HG03469 (cell line): Measurements from ENCODE around the gene RTL1.

Source experiments
- ATAC-seq: cut with Tn5 transposase; IDR thresholded peaks from one replicate; pipeline ENCODE4 v1.9.1; 2021; ENCODE audit warnings: mild to moderate bottlenecking, moderate library complexity, moderate number of reproducible peaks; ENCODE audit not compliant: unreplicated experiment

Gene RTL1

DNA sequence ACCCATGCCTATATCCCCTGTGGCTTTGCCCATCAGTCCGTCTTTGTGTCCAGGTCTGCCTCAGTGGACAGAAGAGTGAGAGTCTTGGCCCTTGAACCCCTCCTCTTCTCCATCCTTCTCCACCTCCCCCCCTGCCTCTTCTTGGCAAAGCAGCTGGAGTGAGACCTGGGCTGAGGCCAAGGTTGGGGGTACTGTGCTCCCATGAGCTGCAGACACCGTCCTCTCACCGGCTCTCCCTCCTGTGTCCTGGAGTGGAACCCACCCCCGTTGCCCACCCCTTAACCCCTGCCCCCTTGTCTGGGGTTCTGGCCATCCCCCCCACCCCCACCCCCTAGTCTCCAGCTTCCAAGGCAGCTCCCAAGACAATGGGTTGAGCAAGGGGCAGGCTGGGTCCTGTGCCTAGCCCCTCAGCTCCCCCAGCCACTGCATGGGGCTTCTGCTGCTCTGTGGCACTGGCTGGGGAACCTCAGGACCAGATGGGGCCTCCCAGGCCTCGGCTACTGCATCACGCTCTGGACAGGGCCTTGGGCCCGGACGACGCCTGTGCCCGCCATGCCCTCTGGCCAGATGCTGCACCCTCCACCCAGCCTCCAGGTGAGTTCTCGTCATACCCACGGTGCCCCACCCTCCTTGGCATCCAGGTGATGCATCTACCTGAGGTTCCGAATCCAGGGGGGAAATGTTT, 35.7 kb downstream of the RTL1 start:
- no peak for ATAC-seq

DNA sequence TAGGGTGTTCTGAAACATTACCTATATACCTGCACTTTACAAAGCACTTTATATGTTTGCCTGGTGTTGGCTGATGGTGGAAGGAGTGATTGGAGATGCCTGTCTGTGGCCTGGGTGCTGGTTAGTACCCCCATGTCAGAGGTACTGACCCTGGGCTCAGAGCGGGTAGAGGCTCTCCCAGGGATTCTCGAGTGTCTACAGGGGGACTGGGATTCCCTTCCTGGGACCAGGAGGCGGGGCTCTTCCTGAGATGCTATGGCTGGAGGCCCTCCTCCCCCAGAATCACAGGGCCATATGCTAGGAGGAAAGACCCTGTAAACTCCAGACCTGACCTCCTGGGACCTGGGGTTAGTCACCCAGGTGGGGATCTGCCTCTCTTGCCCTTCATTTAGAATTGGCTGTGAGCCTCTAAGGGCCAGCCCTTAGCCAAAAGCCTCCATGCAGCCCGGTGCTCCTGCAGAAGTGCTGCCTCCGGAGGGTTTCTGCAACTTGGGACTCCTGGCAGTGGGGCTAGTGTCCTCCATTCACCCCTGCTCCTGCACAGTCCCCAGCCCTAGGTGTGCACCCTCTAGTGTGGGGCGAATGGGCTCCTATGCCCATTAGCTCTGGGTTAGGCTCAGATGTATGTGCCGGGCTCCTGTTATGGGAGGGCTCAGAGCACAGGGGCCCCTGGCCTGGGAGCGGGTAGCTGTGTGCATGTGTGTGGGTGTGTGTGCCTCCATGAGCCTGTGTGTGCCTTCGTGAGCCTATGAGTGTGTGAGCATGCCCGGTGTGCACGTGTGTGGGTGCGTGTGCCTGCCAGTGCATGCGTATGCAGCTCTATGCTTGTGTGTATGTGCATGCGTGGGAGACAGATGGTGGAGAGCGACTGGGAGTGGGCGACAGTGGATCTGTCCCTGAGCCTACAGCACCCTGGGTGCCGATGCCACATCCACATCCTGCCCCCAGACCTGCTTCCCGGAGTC, 36.6 kb downstream of the RTL1 start:
- ATAC-seq = no peak

DNA sequence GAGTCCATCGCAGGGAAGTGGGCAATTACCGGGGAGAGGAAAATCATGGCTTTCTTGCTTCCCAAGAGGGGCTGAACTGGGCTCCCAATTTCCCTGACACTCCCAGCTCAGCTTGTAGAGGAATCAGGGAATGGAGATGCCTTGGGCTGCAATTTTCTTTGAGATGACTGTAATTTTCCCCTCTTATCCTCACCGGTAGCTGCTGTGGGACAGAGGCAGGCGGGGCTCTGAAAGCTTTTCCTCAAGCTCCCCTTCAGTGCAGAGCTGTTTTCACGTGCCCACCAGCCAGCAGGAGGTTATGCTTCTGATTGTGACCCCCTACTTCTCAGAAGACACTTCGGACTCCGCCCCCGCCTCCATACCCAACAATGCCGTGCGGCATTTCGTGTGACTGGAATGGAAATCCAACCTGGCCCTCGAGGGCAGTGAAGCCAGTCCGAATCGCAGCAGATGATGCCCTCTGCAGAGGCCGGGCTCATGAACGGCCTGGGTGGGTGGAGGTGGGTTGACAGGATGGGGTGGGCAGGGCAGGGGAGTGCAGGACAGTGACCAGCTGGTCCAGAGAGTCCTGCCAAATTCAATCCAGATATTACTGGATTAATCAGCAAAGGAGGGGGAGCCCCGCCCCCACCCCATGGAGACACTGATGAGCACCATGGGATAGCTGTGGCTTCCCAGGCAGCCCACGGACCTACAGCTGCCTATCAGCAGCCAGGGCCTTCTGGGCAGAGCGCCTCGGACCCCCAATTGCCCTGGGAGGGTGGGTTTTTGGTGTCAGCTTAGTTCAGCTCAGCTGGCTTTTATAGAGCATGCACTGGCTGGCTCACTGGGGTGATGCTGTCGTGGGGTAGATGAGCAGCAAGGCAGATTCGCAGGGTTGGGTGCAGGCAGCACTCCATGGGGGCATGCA, 37.6 kb downstream of the RTL1 start:
- no peak for ATAC-seq

DNA sequence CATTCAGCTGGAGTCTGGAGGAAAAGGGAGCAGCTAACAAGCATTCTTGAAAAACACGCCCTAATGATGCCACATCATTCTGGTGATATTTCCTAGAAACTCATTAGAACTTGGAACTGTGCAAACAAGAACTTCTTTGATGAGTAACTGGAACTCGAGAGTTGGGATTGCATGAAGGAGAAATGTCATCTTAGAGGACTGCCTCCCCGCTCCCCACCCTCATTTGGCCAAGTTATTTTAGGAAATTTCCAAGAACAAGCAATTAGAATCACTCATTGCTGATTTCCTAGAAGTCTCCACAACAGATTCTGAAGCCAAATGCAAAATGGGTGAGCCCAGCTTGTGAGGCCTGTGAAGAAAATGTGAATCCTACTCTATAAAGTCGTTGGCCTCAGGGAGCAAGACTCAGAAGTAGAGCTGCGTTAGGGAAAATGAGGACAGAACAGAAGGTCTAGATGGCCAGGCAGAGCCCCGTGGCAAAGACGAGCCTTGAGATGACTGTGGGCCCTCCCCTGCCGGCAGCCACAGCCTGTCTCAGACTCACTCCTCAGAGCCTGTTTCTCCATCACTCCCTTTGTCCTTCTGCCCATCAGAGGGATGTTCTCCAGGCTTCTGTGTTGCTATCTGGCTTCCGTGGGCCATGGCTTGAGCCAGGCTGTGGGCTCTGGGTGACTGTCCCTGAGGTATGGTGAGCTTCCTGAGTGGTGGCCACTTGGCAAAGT, 38.4 kb downstream of the RTL1 start:
- no peak for ATAC-seq

DNA sequence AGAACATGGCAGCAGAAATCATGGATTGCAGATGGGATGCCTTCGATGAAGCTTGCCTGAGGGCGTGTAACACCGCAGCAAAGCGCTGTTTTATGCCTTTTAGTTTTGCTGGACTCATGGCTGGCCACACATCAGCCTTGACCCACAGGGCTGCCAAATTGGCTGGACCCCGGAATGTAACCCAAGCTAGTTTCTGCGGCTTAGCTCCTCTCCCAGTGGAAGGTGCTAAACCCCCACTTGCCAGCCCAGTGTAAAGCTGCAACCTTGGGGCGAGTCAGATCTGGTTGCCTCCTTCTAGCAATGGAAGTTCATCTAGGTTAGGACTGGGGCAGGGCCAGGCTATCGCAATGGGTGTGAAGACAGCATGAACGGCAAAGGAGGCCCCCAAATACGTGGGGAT, 39.3 kb downstream of the RTL1 start:
- no peak for ATAC-seq

DNA sequence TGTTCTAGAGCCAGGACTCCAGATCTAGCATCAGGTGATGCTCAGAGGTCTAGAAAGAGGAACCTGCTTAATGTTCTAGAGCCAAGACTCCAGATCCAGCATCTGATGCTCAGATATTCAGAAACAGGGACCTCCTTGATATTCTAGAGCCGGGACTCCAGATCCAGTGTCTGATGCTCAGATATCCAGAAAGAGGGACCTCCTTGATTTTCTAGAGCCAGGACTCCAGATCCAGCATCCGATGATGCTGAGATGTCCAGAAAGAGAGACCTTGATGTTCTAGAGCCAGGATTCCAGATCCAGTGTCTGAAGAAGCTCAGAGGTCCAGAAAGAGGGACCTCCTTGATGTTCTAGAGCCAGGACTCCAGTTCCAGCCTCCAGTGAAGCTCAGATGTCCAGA, 40.7 kb downstream of the RTL1 start:
- no peak for ATAC-seq

DNA sequence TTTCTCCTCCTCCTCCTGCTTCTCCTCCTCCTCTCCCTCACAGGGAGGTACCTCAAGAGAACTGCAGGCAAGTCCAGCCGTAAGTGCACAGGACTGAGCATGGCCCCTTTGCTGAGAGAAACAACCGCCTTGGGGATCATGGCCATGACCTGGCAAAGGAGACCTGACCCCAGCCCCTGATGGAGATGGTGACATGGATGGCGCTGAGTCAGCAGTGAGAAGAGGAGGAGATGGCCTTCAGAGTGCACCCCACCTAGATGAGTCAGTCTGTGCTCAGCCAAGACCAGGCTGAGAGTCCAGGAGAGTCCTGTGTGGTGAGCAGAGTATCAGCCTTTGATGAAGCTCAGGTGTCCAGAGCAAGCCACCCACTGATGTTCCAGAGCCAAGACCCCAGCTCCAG, 41.2 kb downstream of the RTL1 start:
- no peak for ATAC-seq

DNA sequence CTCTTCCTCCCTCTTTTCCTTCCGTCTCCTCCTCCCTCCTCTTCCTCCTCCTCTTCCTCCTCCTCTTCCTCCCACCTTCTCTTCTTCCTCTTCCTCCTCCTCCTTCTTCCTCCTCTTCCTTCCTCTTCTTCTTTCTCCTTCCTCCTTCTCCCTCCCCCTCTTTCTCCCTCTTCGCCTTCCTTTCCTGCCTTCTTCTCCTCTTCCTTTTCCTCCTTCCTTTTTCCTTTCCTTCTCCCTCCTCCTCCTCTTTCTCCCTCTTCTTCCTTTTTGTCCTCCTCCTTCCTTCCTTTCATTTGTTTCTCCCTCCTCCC, 41.6 kb downstream of the RTL1 start:
- no peak for ATAC-seq

DNA sequence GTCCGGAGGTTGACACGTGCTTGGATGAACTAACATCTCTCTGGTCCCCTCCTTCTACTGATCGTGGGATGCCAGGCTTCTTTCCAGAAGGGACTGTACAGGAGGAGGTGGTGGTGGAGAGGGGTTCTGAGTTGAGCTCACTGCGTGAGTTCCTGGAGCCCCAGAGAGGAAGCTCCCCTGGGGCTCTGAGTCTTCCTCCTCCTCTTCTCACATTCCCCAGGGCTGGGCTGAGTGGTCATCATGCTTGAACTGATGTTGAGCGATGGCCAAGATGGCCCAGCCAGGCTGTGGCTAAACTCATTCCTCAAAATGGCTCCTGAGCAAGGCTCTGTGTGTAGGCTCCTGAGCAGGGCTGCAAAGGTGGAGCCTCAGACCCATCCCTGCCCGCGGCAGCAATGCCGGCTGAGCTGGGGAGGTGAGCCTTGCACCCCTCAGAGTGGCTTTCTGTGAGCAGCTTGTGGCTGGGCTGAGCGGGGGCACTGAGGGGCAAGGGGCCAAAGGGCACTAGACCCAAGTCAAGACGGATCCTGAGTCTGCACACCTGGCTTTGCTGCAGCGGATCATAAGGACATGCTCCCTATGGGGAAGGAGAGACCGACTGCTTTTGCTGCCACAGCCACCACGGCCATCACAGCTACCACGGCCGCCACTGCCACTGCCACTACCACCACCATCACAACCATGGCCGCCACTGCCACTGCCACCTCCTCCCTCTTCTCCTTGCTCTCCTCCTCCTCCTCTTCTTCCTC, 42.2 kb downstream of the RTL1 start:
- ATAC-seq = no peak

DNA sequence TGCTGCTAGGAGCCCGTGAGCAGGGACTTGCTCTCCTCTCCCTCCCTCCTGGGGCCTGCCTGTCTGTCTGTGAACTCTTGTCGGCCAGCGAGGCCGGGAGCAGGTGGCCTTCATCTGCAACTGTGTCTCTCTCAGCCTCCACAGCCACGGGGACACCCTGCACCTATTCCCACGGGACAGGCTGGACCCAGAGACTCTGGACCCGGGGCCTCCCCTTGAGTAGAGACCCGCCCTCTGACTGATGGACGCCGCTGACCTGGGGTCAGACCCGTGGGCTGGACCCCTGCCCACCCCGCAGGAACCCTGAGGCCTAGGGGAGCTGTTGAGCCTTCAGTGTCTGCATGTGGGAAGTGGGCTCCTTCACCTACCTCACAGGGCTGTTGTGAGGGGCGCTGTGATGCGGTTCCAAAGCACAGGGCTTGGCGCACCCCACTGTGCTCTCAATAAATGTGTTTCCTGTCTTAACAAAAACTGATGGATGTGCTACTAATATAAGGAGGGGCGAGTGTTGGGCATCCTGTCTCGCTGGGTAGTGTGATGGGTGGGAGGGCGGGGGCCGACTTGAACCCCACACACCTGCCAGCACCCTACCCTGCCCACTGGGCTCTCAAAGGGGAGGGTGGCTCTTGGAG, 42.9 kb downstream of the RTL1 start:
- no peak for ATAC-seq

DNA sequence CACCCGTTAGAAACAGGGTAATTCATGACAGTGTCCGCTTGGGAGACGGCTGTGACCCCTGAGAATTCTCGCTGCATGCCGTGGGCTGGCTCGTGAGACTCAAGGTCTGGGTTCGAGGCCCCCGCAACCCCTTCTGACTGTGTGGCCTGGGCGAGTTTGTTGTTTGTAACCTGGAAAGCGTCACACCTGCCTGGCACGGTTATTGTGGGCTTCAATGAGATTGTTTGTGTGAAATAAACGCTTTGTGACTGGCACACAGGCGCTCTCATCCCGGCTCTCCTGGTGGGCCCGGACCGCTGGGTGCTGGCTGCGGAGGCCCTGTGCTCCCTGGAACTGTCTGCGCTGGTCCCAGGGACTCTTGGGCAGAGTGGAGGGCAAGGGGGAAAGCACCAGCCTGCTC, 43.7 kb downstream of the RTL1 start:
- ATAC-seq = no peak

DNA sequence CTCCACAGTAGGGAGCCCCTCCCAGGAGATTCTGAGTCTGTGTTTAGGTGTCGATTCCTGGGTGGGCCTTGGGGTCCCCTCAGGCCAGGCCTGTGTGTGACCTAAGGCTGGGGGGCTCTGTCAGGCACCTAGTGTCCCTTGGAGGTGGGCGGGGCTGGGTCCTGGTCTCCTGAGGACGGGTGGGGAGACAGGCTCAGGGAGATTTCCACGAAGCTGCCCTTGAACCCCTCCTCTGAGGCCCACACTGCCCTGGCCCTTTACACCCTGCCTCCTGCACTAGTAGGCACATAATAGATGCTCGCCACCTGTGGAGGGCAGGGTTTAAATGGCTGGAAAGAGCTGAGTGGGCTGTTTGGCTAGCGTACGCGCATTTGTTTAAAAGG, 44.7 kb downstream of the RTL1 start:
- no peak for ATAC-seq

DNA sequence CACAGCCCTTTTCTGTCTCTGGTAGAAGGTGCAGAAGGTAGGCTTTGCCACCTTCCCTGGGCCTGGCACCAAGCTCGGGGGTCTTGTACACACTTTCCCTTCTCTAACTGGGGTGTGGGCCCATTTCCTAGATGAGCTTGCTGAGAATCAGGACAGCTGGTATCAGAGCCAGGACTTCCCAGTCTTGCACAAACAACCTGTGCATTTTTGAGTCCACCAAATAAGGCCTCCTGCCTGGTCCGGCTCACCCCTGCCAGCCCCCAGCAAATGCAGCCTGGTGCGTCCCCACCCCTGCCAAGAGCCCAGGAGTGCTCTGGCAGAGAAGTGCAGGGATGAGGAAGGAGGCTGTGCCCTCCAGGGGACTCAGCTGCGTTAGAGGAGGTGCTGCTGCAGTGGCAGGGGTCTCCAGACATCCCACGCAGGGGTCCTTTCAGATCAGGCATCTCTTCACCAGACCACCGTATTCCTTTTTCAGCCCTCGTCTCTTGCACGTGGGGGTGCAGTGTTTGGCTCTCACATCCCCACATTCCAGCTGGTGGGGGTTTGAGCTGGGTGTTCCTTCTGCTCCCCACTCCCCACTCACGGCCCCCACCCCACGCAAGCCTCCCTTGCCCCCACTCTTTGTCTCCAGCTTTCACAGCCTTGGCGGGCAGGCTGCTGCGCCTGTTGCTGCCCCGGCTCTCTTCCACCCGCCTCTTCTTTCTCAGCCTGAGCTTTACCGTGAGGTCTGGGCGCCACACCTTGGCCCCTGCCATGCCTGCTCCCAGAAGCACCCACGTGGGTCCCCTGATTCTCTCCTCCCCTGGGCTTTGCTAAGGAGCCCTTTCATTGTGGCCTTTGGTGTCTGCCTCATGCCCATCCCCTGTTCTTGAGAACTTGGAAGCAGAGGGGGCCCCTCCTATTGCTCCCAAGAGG, 45.3 kb downstream of the RTL1 start:
- ATAC-seq = no peak

DNA sequence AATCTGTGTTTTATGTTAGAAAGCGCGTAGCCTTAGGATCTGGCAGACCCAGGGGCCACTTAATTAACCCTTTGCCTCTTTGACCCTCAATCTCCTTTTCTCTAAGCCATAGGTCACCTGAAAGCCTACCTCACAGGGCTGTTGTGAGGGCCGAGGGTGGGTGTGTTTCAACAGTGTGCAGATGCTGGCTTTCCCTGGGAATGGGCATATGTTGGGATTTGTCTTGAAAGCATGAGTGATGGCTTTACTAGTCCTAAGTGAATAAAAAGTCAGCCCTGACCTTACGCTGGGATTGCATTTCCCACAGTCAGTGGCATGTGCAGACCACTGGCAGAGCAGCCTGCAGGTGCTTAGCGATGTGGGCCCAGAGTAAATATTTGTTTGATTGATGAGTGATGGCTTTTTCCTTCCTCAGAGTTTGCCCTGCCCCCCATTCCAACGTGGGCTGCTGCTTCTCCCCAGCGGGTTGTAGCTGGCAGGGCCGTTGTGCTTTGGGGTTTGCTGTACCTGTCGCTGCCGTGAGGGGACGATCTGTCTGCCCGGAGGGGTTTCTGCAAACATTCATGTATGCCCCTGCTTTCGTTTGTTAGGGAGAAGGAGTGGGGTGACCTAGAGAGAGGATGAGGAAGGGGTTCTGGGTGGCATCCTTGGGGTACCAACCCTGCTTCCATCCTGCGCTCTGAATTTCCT, 46.1 kb downstream of the RTL1 start:
- no peak for ATAC-seq

DNA sequence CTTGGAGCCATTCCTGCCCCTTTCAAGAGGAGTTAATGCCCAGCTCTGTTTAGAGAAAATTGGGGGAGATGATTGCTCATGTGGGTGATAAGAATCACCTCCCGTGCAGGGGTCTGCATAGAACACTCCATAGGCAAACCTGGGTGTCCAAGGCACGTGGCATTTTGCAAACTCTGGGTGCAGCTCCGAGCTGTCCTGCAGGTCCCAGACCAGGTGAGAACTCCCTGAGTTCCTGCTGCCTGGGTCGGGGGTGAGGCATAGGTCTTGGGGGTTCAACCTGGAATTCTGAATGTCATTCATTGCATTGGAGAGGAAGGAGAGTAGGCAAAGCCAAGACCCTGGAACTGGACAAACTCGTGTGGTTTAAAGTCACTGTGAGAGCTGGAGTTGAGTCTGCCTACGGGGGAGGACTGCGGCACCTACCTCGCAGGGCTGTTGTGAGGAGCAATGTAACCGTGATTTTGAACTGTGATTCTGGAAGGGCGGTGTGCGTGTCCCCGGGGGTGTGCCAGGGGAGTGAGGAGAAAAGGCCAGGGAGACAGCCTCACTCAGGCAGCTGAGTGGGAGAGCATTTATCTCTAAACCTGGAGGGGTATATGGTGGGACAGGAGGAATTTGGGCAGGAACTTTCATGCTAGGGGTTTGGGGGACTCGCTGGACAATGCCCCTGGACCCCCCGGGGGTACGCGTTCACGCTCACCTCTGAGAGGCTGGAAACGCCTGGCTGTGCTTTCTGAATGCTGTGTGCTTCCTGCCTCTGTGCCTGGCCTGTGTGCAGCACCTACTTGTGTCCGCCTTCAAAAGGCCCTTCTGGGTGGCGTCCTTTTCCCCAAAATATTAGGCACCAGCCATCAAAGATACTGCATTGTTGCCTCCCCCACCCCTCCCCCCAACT, 47.2 kb downstream of the RTL1 start:
- no peak for ATAC-seq

DNA sequence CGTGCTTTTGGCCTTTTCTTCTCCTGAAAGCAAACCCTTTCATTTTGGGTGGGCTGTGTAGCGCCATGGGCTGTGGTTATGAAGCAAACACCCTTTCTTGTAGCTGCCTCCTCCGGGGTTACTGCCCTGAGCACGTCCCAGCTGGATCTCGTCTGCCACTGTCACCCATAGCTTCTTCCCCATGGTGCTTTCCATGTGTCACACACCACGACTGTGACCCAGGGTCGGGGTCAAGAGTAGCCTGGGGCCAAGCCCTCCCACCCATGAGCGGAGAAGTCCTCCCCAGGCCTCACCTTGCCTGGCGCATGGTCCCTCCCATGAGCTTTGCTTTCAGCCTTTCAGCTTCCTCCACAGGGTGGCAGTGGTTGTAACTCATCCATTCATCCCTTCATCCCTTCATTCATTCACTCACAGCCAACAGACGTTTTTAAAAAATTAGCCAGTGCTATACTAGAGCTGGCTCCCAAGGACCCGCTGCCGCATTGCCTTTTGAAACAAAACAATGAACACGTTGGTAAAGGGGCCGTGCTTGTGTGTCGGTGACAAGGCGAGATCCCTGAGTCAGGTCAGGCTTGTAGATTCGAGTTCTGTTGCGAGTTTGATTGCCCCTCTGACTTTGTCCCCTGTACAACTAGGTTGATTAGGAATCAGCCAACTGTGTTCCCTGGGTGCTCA, 48.1 kb downstream of the RTL1 start:
- ATAC-seq = no peak
